WERI-Rb-1 (cell line): Measurements from ENCODE around the gene ABCG1.

Source experiments
- DNase-seq: peaks from one replicate; pipeline ENCODE4 v3.0.0-alpha.2; 2020
- H3K27ac ChIP-seq: fragments of 250-450 bp; sonication (Bioruptor Pico); 2 replicates; pipeline ENCODE4 v1.5.1; 2020; ENCODE audit warnings: mild to moderate bottlenecking, moderate library complexity
- H3K27me3 ChIP-seq: fragments of 250-450 bp; sonication (Bioruptor Pico); 2 replicates; pipeline ENCODE4 v1.5.1; 2021; ENCODE audit warnings: mild to moderate bottlenecking, low read depth, moderate library complexity; ENCODE audit not compliant: insufficient read depth, severe bottlenecking
- H3K36me3 ChIP-seq: fragments of 250-450 bp; sonication (Bioruptor Pico); 2 replicates; pipeline ENCODE4 v1.5.1; 2020; ENCODE audit warnings: mild to moderate bottlenecking, moderate library complexity
- H3K4me3 ChIP-seq: 2 replicates; pipeline ENCODE4 v1.5.1; 2011; ENCODE audit warnings: low read depth, mild to moderate bottlenecking, control low read depth, low read length
- H3K9me3 ChIP-seq: fragments of 250-450 bp; sonication (Bioruptor Pico); 2 replicates; pipeline ENCODE4 v1.5.1; 2021; ENCODE audit warnings: mild to moderate bottlenecking, moderate library complexity; ENCODE audit not compliant: severe bottlenecking
- TF ChIP-seq, protein P1 (sequence below): IDR thresholded peaks from 2 replicates; pipeline ENCODE4 v1.5.1; 2011; ENCODE audit warnings: low read depth, mild to moderate bottlenecking, control low read depth, inconsistent platforms, low read length

ABCG1 gene

DNA sequence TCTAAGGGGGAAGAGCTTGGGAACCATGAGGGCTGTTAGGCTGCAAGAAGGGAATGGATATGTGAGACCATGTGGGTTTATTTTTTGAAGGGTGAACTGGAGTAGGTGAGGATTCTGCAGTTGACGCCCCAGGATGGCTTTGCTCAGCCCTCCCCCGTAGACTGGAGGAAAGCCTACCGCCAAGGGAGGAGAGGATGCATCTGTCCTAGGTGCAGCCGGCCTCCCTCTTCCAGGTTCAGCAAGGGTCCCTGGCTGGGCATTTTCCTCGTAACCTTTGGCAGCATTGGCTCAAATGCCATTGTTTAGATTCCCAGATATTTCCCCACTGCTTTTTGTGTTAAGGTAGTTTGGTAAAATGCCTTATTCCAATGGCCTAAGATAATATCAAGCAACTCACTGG, 79.7 kb downstream of the ABCG1 start:
- TF ChIP-seq, protein P1, sequence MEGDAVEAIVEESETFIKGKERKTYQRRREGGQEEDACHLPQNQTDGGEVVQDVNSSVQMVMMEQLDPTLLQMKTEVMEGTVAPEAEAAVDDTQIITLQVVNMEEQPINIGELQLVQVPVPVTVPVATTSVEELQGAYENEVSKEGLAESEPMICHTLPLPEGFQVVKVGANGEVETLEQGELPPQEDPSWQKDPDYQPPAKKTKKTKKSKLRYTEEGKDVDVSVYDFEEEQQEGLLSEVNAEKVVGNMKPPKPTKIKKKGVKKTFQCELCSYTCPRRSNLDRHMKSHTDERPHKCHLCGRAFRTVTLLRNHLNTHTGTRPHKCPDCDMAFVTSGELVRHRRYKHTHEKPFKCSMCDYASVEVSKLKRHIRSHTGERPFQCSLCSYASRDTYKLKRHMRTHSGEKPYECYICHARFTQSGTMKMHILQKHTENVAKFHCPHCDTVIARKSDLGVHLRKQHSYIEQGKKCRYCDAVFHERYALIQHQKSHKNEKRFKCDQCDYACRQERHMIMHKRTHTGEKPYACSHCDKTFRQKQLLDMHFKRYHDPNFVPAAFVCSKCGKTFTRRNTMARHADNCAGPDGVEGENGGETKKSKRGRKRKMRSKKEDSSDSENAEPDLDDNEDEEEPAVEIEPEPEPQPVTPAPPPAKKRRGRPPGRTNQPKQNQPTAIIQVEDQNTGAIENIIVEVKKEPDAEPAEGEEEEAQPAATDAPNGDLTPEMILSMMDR: no peak
- H3K9me3 ChIP-seq: no peaks in the 10 kb centered on the region
- no peak overlapping the region for H3K4me3 ChIP-seq
- no peak for DNase-seq
- H3K36me3 ChIP-seq: peaks cover 9% of the 10 kb centered on the region
- no peaks in the 10 kb centered on the region for H3K27me3 ChIP-seq
- H3K27ac ChIP-seq: no peak overlapping the region

DNA sequence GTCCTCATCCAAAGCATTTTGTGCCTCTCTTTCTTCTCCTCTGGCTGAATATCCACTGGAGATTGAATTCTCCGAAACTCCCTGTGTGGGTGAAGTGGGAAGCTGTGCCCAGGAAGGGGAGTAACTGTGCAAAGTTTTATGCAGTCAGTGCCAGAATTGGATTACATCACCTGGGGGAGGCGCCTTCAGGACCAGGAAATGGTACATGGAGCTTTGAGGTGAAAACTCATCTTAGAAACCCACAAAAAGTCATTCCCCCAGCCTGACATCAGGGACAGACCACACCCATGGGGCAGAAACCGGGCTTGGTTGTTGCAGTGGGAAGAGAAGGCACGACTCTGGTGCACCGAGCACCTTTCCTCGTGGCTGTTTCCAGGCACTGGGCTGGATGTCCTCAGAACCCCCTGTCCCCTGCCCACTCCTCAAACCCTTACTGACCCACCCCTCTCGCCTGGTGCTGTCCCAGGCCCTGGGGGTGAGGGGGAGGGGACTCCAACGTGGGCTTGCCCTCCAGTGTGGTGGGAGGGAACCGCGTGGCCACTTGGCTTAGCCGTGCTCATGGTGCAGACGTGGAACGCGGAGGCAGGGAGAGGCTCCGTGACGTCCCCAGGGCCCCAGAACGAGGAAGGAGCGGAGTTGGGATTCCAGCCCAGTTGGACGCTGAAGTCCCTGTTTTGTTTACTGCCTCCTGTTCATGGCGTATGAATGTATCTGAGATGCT, 80.5 kb downstream of the ABCG1 start:
- no peaks in the 10 kb centered on the region for H3K9me3 ChIP-seq
- H3K27ac ChIP-seq: no peak overlapping the region
- no peak for DNase-seq
- H3K27me3 ChIP-seq: no peaks in the 10 kb centered on the region
- peaks cover 7% of the 10 kb centered on the region for H3K36me3 ChIP-seq
- H3K4me3 ChIP-seq: no peak overlapping the region
- TF ChIP-seq, protein P1: no peak

DNA sequence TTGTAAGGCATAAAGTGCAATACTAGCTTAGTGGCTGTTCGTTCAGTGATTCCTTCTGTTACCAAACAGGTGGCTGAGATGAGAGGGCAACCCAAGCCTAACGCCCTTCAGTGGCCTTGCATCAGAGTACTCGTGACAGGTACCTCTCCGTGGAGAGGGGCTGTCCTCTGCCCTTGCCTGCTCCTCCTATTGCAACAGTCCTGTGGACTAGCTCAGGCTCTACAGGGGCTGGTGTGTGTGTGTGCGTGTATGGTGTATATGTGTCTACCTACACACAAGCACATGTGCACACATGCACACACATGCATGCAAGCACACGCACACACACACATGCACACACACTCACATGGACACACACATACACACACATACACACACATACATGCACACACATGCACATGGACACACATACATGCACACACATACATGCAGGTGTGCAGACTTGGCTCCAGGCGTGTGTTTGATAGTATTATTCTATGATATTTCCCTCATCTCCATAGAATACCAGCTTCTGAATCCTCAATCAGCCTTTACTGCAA, 81.2 kb downstream of the ABCG1 start:
- H3K4me3 ChIP-seq: no peak overlapping the region
- no peak overlapping the region for H3K27ac ChIP-seq
- no peaks in the 10 kb centered on the region for H3K9me3 ChIP-seq
- peaks cover 2% of the 10 kb centered on the region for H3K36me3 ChIP-seq
- no peak for DNase-seq
- no peaks in the 10 kb centered on the region for H3K27me3 ChIP-seq
- TF ChIP-seq, protein P1: no peak

DNA sequence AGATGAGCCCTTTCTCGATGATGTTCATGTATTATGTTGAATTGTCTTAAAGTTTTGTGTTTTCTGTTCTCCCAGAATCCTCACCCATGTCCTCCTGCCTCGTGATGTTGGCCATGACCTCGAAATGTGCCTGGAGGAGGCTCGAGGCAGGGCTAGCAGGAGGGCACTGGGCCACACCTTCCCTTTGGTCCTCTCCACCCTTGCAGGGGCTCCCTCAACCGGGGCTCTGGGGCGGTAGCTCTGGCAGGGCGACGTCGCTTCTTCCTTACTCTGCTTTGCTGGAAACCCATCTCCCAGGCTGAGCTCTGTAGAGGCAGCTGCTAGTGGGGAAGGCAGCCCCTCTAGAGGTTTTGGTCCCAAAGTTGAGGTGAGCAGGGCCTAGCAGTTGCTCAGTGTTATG, 82.0 kb downstream of the ABCG1 start:
- Histone ChIP-seq H3K27ac (no peak overlapping the region), H3K9me3 (no peaks in the 10 kb centered on the region), H3K36me3 (peaks cover 2% of the 10 kb centered on the region), H3K27me3 (no peaks in the 10 kb centered on the region), H3K4me3 (no peak overlapping the region)
- no peak for DNase-seq
- TF ChIP-seq, protein P1: no peak

DNA sequence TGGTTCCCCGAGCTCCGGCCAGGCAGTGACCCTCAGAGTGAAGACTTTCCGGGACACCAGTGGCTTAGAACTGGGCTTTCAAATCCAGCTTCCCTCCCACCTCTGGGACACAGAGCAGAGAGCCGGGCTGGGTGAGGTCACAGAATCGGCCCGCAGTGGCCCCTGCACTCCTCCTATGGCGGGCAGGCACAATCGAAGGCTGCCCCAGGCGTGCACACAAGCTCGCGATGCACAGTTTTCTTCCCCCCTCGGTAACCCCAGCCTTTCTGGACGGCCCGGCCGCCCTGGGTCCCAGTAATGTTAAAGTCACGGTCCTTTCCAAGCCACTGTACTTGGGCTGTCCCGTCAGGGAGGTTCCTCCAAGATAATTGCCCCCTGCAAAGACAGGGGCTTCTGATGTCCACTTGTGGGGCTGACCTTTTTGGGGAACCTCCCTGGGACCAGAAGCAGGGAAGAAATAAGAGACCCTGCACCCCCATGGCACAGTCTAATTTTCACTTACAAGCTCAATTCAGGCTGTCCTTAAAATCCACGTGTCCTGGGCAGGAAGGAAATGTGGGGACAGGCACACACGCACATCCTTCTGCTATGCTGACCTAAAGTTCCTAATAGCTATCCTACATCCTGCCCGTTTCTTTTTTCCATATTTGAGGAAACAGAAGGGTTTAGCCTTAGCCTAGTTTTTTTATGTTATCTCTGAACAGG, 82.6 kb downstream of the ABCG1 start:
- Histone ChIP-seq H3K9me3 (no peaks in the 10 kb centered on the region), H3K27ac (no peak overlapping the region), H3K27me3 (no peaks in the 10 kb centered on the region), H3K4me3 (no peak overlapping the region), H3K36me3 (peaks cover 2% of the 10 kb centered on the region)
- DNase-seq: no peak
- TF ChIP-seq, protein P1: no peak
